IMR-90 (cell line): ENCODE results near the gene DEDD2. TPM values are rescaled to one million over a fixed set of nuclear protein-coding genes. Genes with fewer than 3 reads are reported as not detected.

Source experiments
- ATAC-seq: fragments of 200-7000 bp; cut with Tn5 transposase; 2 replicates; pipeline ENCODE4 v1.9.1; 2020; ENCODE audit warnings: low read depth, mild to moderate bottlenecking, moderate library complexity
- BruUV-seq: library from RNA; stranded (reverse); fragments of 400-500 nt; replicated peaks from 2 replicates; lab custom pipeline; 2021; lab: Mats Ljungman, UMichigan
- CTCF ChIA-PET: fragments of 300-600 bp; formaldehyde crosslinking; extraction: SDS; loops from one replicate; lab custom pipeline; 2021; ENCODE audit warnings: antibody characterized with exemption; lab: Yijun Ruan, JAX
- POLR2A ChIA-PET: fragments of 300-600 bp; sonication (Branson Sonifier 250); formaldehyde crosslinking; loops from one replicate; lab custom pipeline; 2022; ENCODE audit warnings: antibody characterized with exemption; ENCODE audit not compliant: unreplicated experiment; lab: Charles Lee
- DNase-seq: peaks from one replicate; pipeline ENCODE4 v3.0.0; 2013
- H2AFZ ChIP-seq: replicated peaks from 2 replicates; pipeline ENCODE3; 2013; ENCODE audit warnings: low read length, mild to moderate bottlenecking; ENCODE audit not compliant: poor library complexity
- H2AK5ac ChIP-seq: 2 replicates; pipeline ENCODE4 v1.6.1; 2013; ENCODE audit warnings: low read depth, low read length, inconsistent platforms
- H2AK9ac ChIP-seq: replicated peaks from 2 replicates; pipeline ENCODE3; 2013; ENCODE audit warnings: mild to moderate bottlenecking, low read depth, low read length, moderate library complexity; ENCODE audit not compliant: poor library complexity
- H2BK120ac ChIP-seq: 2 replicates; pipeline ENCODE4 v1.6.1; 2013; ENCODE audit warnings: low read depth, low read length, inconsistent platforms
- H2BK15ac ChIP-seq: 3 replicates; pipeline ENCODE4 v1.6.1; 2013; ENCODE audit warnings: low read depth, low read length, inconsistent platforms
- H2BK20ac ChIP-seq: 2 replicates; pipeline ENCODE4 v1.6.1; 2013; ENCODE audit warnings: low read depth, mild to moderate bottlenecking, inconsistent platforms, low read length, moderate library complexity
- H2BK5ac ChIP-seq: 2 replicates; pipeline ENCODE4 v1.6.1; 2013; ENCODE audit warnings: mild to moderate bottlenecking, low read depth, low read length, inconsistent platforms; ENCODE audit not compliant: poor library complexity, severe bottlenecking
- H3K14ac ChIP-seq: replicated peaks from 2 replicates; pipeline ENCODE4 v1.6.1; 2013; ENCODE audit warnings: low read depth, low read length, inconsistent platforms
- H3K18ac ChIP-seq: 2 replicates; pipeline ENCODE4 v1.6.1; 2013; ENCODE audit warnings: low read depth, low read length, control low read depth
- H3K23ac ChIP-seq: 2 replicates; pipeline ENCODE4 v1.6.1; 2013; ENCODE audit warnings: low read depth, low read length, inconsistent platforms
- H3K27ac ChIP-seq: 2 replicates; pipeline ENCODE4 v1.5.1; 2013; ENCODE audit warnings: mild to moderate bottlenecking, control low read depth, low read length; ENCODE audit not compliant: insufficient read depth
- H3K27me3 ChIP-seq: 2 replicates; pipeline ENCODE4 v1.6.1; 2013; ENCODE audit warnings: low read length; ENCODE audit not compliant: control insufficient read depth, insufficient read depth
- H3K36me3 ChIP-seq: 2 replicates; pipeline ENCODE4 v1.6.1; 2013; ENCODE audit warnings: low read length, mixed read lengths; ENCODE audit not compliant: control insufficient read depth, insufficient read depth
- H3K4ac ChIP-seq: 2 replicates; pipeline ENCODE4 v1.6.1; 2013; ENCODE audit warnings: low read depth, low read length, inconsistent platforms
- H3K4me1 ChIP-seq: 2 replicates; pipeline ENCODE4 v1.6.1; 2013; ENCODE audit warnings: low read length, mixed read lengths; ENCODE audit not compliant: control insufficient read depth, insufficient read depth
- H3K4me2 ChIP-seq: 2 replicates; pipeline ENCODE4 v1.6.1; 2013; ENCODE audit warnings: low read depth, mild to moderate bottlenecking, control low read depth, low read length, moderate library complexity
- H3K4me3 ChIP-seq: 2 replicates; pipeline ENCODE4 v1.5.1; 2013; ENCODE audit warnings: low read depth, mild to moderate bottlenecking, control low read depth, low read length, moderate library complexity; ENCODE audit not compliant: insufficient read depth
- H3K56ac ChIP-seq: 2 replicates; pipeline ENCODE4 v1.6.1; 2013; ENCODE audit warnings: low read length, inconsistent platforms; ENCODE audit not compliant: insufficient read depth; ENCODE audit errors: extremely low read depth
- H3K79me1 ChIP-seq, 2 experiments: 2 replicates each; pipeline ENCODE4 v1.6.1; 2013; ENCODE audit warnings: low read length in 2 of 2, inconsistent platforms in 1 of 2, low read depth in 1 of 2
- H3K9ac ChIP-seq: 2 replicates; pipeline ENCODE4 v1.6.1; 2013; ENCODE audit warnings: low read depth, low read length, control low read depth
- H3K9me1 ChIP-seq: 2 replicates; pipeline ENCODE4 v1.6.1; 2013; ENCODE audit warnings: low read length, inconsistent platforms; ENCODE audit not compliant: insufficient read depth
- H3K9me3 ChIP-seq: 2 replicates; pipeline ENCODE4 v1.6.1; 2013; ENCODE audit warnings: low read length; ENCODE audit not compliant: control insufficient read depth, insufficient read depth
- H4K20me1 ChIP-seq: 2 replicates; pipeline ENCODE4 v1.6.1; 2013; ENCODE audit warnings: low read length, inconsistent platforms; ENCODE audit not compliant: insufficient read depth
- H4K5ac ChIP-seq: 2 replicates; pipeline ENCODE4 v1.6.1; 2013; ENCODE audit warnings: mild to moderate bottlenecking, low read depth, low read length, control low read depth
- H4K8ac ChIP-seq, 2 experiments: 2 replicates each; pipeline ENCODE4 v1.6.1; 2013; ENCODE audit warnings: low read depth in 2 of 2, low read length in 2 of 2, control low read depth in 1 of 2, inconsistent platforms in 1 of 2
- H4K91ac ChIP-seq: 2 replicates; pipeline ENCODE4 v1.6.1; 2013; ENCODE audit warnings: low read depth, low read length, inconsistent platforms; ENCODE audit not compliant: insufficient read depth
- BHLHE40 ChIP-seq: fragments of 150-350 bp; IDR thresholded peaks from 2 replicates; pipeline ENCODE4 v1.6.1; 2016; ENCODE audit warnings: mild to moderate bottlenecking, low read depth, low read length
- CEBPB ChIP-seq: IDR thresholded peaks from 2 replicates; pipeline ENCODE4 v1.6.1; 2012; ENCODE audit warnings: low read depth, low read length, improper control_type of control experiment
- CHD1 ChIP-seq: IDR thresholded peaks from 2 replicates; pipeline ENCODE4 v1.6.1; 2012; ENCODE audit warnings: low read depth, low read length, improper control_type of control experiment
- MAFK ChIP-seq: IDR thresholded peaks from 2 replicates; pipeline ENCODE4 v1.6.1; 2012; ENCODE audit warnings: low read depth, low read length, improper control_type of control experiment
- MAZ ChIP-seq: IDR thresholded peaks from 2 replicates; pipeline ENCODE4 v1.6.1; 2012; ENCODE audit warnings: low read depth, mild to moderate bottlenecking, low read length, improper control_type of control experiment, moderate library complexity, borderline replicate concordance
- MXI1 ChIP-seq: IDR thresholded peaks from 2 replicates; pipeline ENCODE4 v1.6.1; 2012; ENCODE audit warnings: low read depth, mild to moderate bottlenecking, low read length, moderate library complexity, borderline replicate concordance
- POLR2A ChIP-seq: IDR thresholded peaks from 2 replicates; pipeline ENCODE4 v1.6.1; 2012; ENCODE audit warnings: mild to moderate bottlenecking, low read depth, low read length
- RAD21 ChIP-seq: IDR thresholded peaks from 2 replicates; pipeline ENCODE4 v1.6.1; 2012; ENCODE audit warnings: low read length, improper control_type of control experiment
- RCOR1 ChIP-seq: IDR thresholded peaks from 2 replicates; pipeline ENCODE4 v1.6.1; 2012; ENCODE audit warnings: mild to moderate bottlenecking, low read length, improper control_type of control experiment; ENCODE audit not compliant: insufficient replicate concordance
- SMC3 ChIP-seq: fragments of 150-350 bp; IDR thresholded peaks from 2 replicates; pipeline ENCODE4 v1.6.1; 2016; ENCODE audit warnings: low read depth, mild to moderate bottlenecking, antibody characterized with exemption, low read length, moderate library complexity
- WGBS, 2 experiments: methylation state at CpG; one replicate each; pipeline versions ENCODE4 v1.1.5 to v1.1.7; 2013; ENCODE audit warnings: missing lambda C conversion rate in 2 of 2; ENCODE audit not compliant: insufficient read length in 1 of 2; ENCODE audit errors: extremely low coverage in 2 of 2; 5-methylcytosine and 5-hydroxymethylcytosine counted together
- dilution Hi-C: fragments of 300-500 bp; cut with HindIII; formaldehyde crosslinking; loops from one replicate; pipeline ENCODE4 v1.14.3; 2018; ENCODE audit warnings: low sequenced_read_pairs; ENCODE audit not compliant: unreplicated experiment
- in situ Hi-C: fragments of 300-500 bp; cut with MboI; formaldehyde crosslinking; loops from 3 replicates; pipeline ENCODE4 v1.14.3; 2019; ENCODE audit warnings: low sequenced_read_pairs, inconsistent platforms, mixed read lengths
- intact Hi-C: fragments of 100-400 bp; cut with micrococcal nuclease; formaldehyde crosslinking; loops from 2 replicates; pipeline ENCODE4 v1.10.0; 2022
- polyA plus RNA-seq, 3 experiments: library from polyadenylated mRNA; depleted of rRNA; stranded (reverse); fragments of >200 nt; gene quantifications; 2 replicates each; pipeline ENCODE4 v1.2.3, GENCODE V29; 2012; ENCODE audit warnings: low replicate concordance in 1 of 3
- total RNA-seq: library from RNA; depleted of rRNA; stranded (reverse); fragments of >200 nt; gene quantifications from 2 replicates; pipeline ENCODE4 v1.2.3, GENCODE V29; 2012
- TF ChIP-seq, protein P1 (sequence below): fragments of 150-350 bp; IDR thresholded peaks from 2 replicates; pipeline ENCODE4 v1.6.1; 2017; ENCODE audit warnings: mild to moderate bottlenecking, antibody characterized with exemption, low read length, low read depth
- TF ChIP-seq, protein P2 (sequence below): fragments of 150-350 bp; IDR thresholded peaks from 2 replicates; pipeline ENCODE4 v1.6.1; 2016; ENCODE audit warnings: low read depth, mild to moderate bottlenecking, low read length, moderate library complexity, borderline replicate concordance

Gene DEDD2
- total and polyA plus RNA-seq, 2 of the 4 experiments (the other 2 are of a cell fraction), result 8.2 to 21.0 TPM

- Histone ChIP-seq H4K91ac (peak overlapping the region; percentile 84), H3K4me2 (peak overlapping the region; percentile 91), H3K4me3 (peak overlapping the region; percentile 99), H4K20me1 (peaks cover 40% of the 10 kb centered on the region), H3K9ac (peak overlapping the region; percentile 98), H3K9me3 (no peaks in the 10 kb centered on the region), H4K8ac (peak overlapping the region; percentile 75 to 84; a peak in 3 of 4 replicates), H2BK15ac (peak overlapping the region; percentile 7; the same call in 1 of the 3 replicates), H2AFZ (peak overlapping the region; percentile 91), H3K27ac (peak overlapping the region; percentile 100), H2BK120ac (peak overlapping the region; percentile 61), H3K4me1 (peaks cover 19% of the 10 kb centered on the region), H3K9me1 (peaks cover 7% of the 10 kb centered on the region; the same call in 1 of the 2 replicates), H3K27me3 (no peaks in the 10 kb centered on the region), H3K4ac (peak overlapping the region; percentile 82), H3K18ac (peak overlapping the region; percentile 17; the same call in 1 of the 2 replicates), H2BK20ac (no peak overlapping the region), H4K5ac (0 out of 2 replicates have a peak overlapping the region, but pooled peaks have one; percentile 2), H3K36me3 (peaks cover 12% of the 10 kb centered on the region), H3K23ac (peak overlapping the region; percentile 77), H3K14ac (peak overlapping the region; percentile 65), H2AK9ac (peak overlapping the region; percentile 100), H3K79me1 (peaks cover 6 to 37% of the 10 kb centered on the region in 2 experiments), H2BK5ac (peak overlapping the region; percentile 92), H3K56ac (peak overlapping the region; percentile 79), H2AK5ac (peak overlapping the region; percentile 90)
- ChIA-PET CTCF (no interaction called here), POLR2A (no interaction called here)
- dilution Hi-C loops, result no loop called here
- in situ Hi-C loops, result no loop called here
- TF ChIP-seq CHD1 (no peak; the same call in 1 of the 2 replicates), RAD21 (no peak), POLR2A (no peak), MAFK (no peak), BHLHE40 (peak; percentile 60), RCOR1 (no peak), MXI1 (peak; percentile 34; the same call in 1 of the 2 replicates), SMC3 (no peak), CEBPB (no peak), MAZ (0 out of 2 replicates have a peak, but pooled peaks have one; percentile 21)
- TF ChIP-seq, protein P1, sequence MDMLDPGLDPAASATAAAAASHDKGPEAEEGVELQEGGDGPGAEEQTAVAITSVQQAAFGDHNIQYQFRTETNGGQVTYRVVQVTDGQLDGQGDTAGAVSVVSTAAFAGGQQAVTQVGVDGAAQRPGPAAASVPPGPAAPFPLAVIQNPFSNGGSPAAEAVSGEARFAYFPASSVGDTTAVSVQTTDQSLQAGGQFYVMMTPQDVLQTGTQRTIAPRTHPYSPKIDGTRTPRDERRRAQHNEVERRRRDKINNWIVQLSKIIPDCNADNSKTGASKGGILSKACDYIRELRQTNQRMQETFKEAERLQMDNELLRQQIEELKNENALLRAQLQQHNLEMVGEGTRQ, result peak; percentile 42; the same call in 1 of the 2 replicates
- TF ChIP-seq, protein P2, sequence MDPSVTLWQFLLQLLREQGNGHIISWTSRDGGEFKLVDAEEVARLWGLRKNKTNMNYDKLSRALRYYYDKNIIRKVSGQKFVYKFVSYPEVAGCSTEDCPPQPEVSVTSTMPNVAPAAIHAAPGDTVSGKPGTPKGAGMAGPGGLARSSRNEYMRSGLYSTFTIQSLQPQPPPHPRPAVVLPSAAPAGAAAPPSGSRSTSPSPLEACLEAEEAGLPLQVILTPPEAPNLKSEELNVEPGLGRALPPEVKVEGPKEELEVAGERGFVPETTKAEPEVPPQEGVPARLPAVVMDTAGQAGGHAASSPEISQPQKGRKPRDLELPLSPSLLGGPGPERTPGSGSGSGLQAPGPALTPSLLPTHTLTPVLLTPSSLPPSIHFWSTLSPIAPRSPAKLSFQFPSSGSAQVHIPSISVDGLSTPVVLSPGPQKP, result no peak
- BruUV-seq, result no TSS peak
- no CpG with 5 or more reads among the region's 71 CpGs for WGBS, 2 experiments
- peak; percentile 26 for DNase-seq
- intact Hi-C loops, result loop anchor here (2.0 kb wide), 1 partner anchor 27 kb away; no protein-coding TSS in a partner anchor
- peak; percentile 14 for ATAC-seq
Measured at GRCh38 chr19:42253245-42254088, 36.0 kb upstream of the DEDD2 start.
